Neuron (in vitro differentiated cells): ENCODE measurements around the gene UFSP1.

Source experiments
- H2AFZ ChIP-seq: one replicate; pipeline ENCODE4 v1.6.1; 2013; ENCODE audit warnings: low read depth, mild to moderate bottlenecking, inconsistent platforms, low read length, moderate library complexity
- H3K27me3 ChIP-seq: one replicate; pipeline ENCODE4 v1.6.1; 2013; ENCODE audit warnings: low read length; ENCODE audit not compliant: insufficient read depth
- H3K36me3 ChIP-seq: one replicate; pipeline ENCODE4 v1.6.1; 2013; ENCODE audit warnings: low read length; ENCODE audit not compliant: insufficient read depth
- H3K4me1 ChIP-seq: one replicate; pipeline ENCODE4 v1.6.1; 2013; ENCODE audit warnings: low read length; ENCODE audit not compliant: insufficient read depth
- H3K4me3 ChIP-seq: 2 replicates; pipeline ENCODE4 v1.5.1; 2013; ENCODE audit warnings: mild to moderate bottlenecking, low read length, moderate library complexity
- H3K9me3 ChIP-seq: one replicate; pipeline ENCODE4 v1.6.1; 2013; ENCODE audit warnings: low read length

The UFSP1 gene

DNA sequence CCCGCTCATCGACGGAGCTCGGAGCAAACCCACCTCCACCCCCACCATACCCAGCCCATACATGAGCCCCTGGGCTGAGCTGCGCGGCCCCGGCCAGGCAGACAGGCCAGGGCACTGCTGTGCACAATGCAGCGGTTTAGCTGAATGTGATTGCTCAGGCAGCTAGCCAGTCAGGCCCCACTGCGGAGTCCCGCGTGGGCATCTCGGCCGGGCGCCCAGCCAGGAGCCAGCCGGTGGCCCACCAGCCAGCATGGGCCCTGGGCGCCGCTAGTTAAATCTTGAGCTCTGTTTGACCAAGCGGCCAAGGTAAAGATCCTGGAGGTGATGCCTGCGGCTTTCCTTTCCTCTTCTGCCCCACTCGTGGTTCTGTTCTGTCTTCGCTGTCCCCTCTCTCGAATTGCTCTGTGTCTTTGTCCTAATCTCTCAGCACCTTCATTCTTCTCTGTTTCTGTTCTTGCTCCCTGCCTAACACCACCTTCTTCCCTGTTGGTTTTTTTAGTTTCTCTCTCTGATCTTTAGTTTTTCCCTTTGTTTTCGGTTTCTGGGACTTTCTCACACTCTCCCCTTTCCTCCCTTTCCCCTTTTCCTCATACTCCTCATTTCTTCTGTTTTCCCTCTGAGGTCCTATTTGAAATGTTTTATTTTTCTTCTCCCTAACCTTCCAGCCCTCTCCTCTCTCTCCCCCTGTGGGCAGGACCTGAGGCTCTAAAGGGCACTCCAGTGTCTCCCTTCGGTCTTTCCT, 6.6 kb downstream of the UFSP1 start:
- Histone ChIP-seq H3K27me3 (no peaks in the 10 kb centered on the region), H3K4me3 (no peak overlapping the region), H3K36me3 (peaks cover 93% of the 10 kb centered on the region), H3K9me3 (no peaks in the 10 kb centered on the region), H3K4me1 (peaks cover 3% of the 10 kb centered on the region), H2AFZ (no peak overlapping the region)

DNA sequence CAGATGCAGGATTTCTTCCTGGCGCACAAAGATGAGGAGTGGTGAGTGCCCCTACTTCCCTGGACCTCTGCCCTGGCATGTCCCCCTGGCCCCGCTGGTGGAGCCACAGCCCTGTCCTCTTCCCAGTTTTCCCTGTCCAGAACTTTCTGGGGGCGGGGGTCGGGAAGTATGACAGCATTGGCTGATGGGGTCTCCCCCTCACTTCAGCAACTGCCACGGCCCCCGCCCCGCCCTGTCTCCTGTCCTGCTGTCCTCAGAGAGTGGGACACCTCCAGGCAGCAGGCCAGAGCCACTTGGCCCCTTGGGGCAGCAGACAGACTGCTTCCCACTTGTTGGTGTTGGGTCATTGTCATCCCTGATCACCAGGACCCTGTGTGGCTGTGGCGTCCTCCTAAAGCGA, 7.3 kb downstream of the UFSP1 start:
- Histone ChIP-seq H3K4me1 (no peaks in the 10 kb centered on the region), H3K9me3 (no peaks in the 10 kb centered on the region), H3K36me3 (peaks cover 90% of the 10 kb centered on the region), H3K4me3 (no peak overlapping the region), H3K27me3 (no peaks in the 10 kb centered on the region), H2AFZ (no peak overlapping the region)

DNA sequence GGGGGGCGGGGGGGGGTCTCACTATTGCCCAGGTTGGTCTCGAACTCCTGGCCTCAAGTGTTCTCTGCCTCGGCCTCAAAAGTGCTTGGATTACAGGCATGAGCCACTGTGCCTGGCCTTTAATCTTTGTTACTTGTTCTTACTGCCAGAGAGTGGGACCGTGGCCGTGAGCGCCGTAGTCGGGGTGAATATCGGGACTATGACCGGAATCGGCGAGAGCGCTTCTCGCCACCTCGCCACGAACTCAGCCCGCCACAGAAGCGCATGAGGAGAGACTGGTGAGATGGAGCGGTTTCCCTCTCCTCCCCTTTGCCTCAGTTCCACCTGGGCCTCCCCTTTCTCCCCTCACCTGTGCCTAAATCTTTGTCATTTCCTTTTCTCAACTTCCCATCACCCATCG, 8.4 kb downstream of the UFSP1 start:
- H3K9me3 ChIP-seq, result no peaks in the 10 kb centered on the region
- no peak overlapping the region for H2AFZ ChIP-seq
- no peaks in the 10 kb centered on the region for H3K27me3 ChIP-seq
- peaks cover 8% of the 10 kb centered on the region for H3K4me1 ChIP-seq
- peaks cover 90% of the 10 kb centered on the region for H3K36me3 ChIP-seq
- H3K4me3 ChIP-seq, result no peak overlapping the region

DNA sequence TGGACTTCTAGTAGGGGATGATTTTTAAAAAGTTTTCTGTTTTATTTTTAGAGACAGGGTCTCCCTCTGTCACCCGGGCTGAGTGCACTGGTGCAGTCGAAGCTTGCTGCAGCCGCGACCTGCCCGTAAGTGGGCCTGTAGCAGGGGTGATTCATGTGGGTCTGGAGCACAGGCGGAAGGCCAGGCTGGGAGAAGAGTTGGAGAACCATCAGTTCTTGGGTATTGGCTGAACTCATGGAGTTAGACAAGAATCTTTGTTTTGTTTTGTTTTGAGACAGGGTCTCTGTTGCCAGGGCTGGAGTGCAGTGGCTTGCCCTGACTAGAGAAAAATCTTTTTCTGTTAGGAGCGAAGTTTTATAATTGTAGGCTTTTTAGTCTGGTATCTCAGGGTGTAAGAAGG, 8.9 kb downstream of the UFSP1 start:
- no peak overlapping the region for H3K4me3 ChIP-seq
- peaks cover 12% of the 10 kb centered on the region for H3K4me1 ChIP-seq
- H3K9me3 ChIP-seq, result no peaks in the 10 kb centered on the region
- no peaks in the 10 kb centered on the region for H3K27me3 ChIP-seq
- peaks cover 85% of the 10 kb centered on the region for H3K36me3 ChIP-seq
- no peak overlapping the region for H2AFZ ChIP-seq

DNA sequence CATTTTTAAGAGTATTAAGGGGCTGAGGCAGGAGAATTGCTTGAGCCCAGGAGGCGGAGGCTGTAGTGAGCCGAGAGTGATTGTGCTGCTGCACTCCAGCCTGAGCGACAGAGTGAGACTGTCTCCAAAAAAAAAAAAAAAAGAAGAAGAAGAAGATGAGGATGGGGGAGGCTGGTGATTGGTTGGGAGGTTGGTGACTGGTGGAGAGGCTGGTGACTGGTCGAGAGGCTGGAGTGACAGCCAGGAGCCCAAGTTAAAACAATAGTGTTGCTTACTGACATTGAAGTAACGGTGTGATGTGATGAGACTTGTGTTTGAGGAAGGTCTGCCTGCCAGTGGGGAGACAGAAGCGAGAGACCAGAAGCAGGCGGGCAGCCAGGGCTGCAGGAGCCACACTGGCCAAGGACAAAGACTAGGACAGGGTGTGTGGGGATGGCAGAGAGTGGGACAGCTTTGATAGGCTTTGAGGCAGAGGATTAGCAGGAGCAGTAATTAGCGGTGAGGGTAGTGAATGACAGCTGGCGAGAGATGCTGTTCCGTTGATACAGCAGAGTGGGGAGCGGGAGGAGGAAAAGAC, 9.7 kb downstream of the UFSP1 start:
- H3K4me1 ChIP-seq, result peaks cover 12% of the 10 kb centered on the region
- no peaks in the 10 kb centered on the region for H3K9me3 ChIP-seq
- H3K36me3 ChIP-seq, result peaks cover 76% of the 10 kb centered on the region
- no peaks in the 10 kb centered on the region for H3K27me3 ChIP-seq
- no peak overlapping the region for H3K4me3 ChIP-seq
- no peak overlapping the region for H2AFZ ChIP-seq

DNA sequence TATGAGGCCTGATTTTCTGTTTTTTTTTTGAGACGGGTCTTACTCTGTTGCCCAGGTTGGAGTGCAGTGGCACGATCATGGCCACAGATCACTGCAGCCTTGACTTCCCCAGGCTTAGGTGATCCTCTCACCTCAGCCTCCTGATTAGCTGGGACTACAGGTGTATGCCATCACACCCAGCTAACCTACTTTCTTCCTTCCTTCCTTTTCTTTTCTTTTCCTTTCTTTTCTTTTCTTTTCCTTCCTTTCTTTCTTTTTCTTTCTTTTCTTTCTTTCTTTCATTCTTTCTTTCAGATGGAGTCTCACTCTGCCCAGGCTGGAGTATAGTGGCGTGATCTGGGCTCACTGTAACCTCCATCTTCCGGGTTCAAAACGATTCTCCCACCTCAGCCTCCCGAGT, 10.8 kb downstream of the UFSP1 start:
- Histone ChIP-seq H3K27me3 (no peaks in the 10 kb centered on the region), H3K4me3 (no peak overlapping the region), H3K4me1 (peaks cover 20% of the 10 kb centered on the region), H3K36me3 (peaks cover 70% of the 10 kb centered on the region), H2AFZ (no peak overlapping the region), H3K9me3 (no peaks in the 10 kb centered on the region)

DNA sequence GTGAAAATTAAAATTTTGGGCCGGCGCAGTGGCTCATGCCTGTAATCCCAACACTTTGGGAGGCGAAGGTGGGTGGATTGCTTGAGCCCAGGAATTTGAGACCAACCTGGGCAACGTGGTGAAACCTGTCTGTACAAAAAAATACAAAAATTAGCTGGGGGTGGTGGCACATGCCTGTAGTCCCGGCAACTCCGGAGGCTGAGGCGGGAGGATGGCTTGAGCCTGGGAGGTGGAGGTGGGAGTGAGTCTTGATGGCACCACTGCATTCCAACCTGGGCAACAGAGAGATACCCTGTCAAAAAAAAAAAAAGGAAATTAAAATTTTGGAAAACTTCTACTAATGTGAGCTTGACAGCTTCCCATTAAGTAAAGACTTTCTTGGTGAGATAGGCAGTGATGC, 11.5 kb downstream of the UFSP1 start:
- H3K36me3 ChIP-seq, result peaks cover 66% of the 10 kb centered on the region
- peaks cover 20% of the 10 kb centered on the region for H3K4me1 ChIP-seq
- no peak overlapping the region for H3K4me3 ChIP-seq
- H2AFZ ChIP-seq, result no peak overlapping the region
- no peaks in the 10 kb centered on the region for H3K27me3 ChIP-seq
- H3K9me3 ChIP-seq, result no peaks in the 10 kb centered on the region

DNA sequence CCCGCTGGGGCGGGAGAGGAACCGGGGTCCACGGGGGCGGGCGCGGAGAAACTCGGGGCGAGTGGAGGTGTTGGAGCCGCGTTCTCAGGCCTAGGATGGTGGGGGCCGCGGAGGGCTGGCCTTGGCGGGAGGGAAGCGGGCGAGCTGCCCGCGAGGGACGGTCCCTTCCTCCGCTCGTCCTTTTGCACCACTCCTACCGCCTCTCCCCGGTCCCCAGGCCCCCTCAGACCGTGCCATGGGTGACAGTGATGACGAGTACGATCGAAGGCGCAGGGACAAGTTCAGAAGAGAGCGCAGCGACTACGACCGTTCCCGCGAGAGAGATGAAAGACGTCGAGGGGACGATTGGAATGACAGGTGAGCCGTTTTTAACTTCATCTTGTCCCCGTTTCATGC, 14.2 kb downstream of the UFSP1 start:
- H3K9me3 ChIP-seq, result no peaks in the 10 kb centered on the region
- no peaks in the 10 kb centered on the region for H3K27me3 ChIP-seq
- H3K4me1 ChIP-seq, result peaks cover 20% of the 10 kb centered on the region
- peaks cover 54% of the 10 kb centered on the region for H3K36me3 ChIP-seq
- no peak overlapping the region for H2AFZ ChIP-seq
- H3K4me3 ChIP-seq, result peak overlapping the region; percentile 99

DNA sequence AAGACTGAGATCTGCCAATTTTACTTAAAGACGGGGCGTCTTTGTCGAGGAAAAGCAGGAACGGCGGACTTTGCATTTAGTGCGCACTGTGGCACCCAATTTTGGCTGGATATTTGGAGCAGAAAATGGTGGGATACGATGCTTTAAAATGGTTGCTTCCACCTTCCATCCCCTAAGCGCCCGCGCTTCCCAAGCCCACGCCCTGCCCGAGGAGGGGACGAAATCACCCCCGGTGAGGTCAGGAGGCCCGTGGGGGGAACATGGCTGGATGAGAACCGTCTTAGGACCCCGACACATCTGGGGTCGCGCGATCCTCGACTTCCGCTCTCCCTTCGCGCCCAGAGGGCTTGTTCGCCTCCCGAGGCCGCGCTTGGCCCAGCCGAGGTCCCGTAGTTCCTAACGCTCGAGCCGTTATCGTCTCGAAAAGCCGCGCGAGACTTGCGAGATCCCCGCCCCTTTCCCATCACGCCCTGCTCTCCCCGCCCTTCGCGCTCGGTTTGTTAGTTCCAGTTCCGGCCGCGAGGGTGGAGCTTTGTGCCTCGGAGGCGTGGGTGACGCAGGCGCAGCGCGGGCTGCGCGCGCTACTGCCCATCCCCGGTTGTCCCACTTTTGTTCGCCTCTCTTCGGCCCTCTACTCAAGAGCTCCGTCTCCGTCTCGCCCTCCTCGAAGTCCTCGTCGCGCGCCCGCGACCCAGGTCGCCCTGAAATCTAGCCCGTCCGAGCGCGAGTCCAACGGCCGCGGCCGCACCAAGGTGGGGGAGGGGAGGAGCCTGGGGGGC, 14.7 kb downstream of the UFSP1 start, which contains the start of gene SRRT:
SRRT (plus strand) TSS at position 527 of the 779 bp plus-strand sequence. CDS start 488 bp downstream, outside the sequence.
- Histone ChIP-seq H3K9me3 (no peaks in the 10 kb centered on the region), H3K27me3 (no peaks in the 10 kb centered on the region), H2AFZ (peak within 1 kb of the TSS; percentile 11), H3K36me3 (peaks cover 51% of the 10 kb centered on the region), H3K4me1 (peaks cover 20% of the 10 kb centered on the region), H3K4me3 (peak within 1 kb of the TSS; percentile 99)

DNA sequence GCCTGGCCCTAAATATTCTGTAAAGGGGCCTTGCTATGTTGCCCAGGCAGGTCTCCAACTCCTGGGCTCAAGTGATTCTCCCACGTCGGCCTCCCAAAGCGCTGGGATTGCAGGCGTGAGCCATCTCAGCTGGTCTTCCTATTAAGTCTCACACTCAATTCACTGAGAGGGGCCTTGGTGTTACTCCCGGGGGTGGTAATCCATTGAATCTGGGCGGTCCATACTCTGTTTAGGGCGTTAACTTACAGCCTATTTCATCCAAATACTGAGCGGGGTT, 15.3 kb downstream of the UFSP1 start:
- H3K36me3 ChIP-seq, result peaks cover 46% of the 10 kb centered on the region
- H3K4me3 ChIP-seq, result peak overlapping the region; percentile 99
- peaks cover 20% of the 10 kb centered on the region for H3K4me1 ChIP-seq
- H2AFZ ChIP-seq, result peak overlapping the region; percentile 11
- no peaks in the 10 kb centered on the region for H3K9me3 ChIP-seq
- no peaks in the 10 kb centered on the region for H3K27me3 ChIP-seq

DNA sequence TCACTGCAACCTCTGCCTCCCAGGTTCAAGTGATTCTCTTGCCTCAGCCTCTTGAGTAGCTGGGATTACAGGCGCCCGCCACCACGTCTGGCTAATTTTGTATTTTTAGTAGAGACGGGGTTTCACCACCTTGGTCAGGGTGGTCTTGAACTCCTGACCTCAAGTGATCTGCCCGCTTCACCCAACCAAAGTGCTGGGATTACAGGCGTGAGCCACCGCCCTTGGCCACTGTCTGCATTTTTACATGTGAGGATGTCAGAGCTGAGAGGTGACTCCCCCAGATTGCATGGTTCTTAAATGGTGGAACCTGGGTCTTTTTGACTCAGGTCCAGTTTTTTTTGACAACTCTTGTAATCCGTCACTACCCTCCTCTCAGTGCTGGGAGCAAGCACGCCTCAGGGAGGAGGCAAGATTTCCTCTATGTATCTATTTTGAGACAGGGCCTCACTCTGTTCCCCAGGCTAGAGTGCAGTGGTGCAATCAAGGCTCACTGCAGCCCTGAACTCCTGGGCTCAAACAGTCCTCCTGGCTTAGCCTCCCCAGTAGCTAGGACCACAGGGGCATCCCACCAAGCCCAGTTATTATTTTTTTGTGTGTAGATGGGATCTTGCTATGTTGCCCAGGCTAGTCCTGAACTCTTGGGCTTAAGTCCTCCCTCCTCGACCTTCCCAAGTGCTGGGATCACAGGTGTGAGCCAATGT, 15.8 kb downstream of the UFSP1 start:
- peak overlapping the region; percentile 99 for H3K4me3 ChIP-seq
- peaks cover 41% of the 10 kb centered on the region for H3K36me3 ChIP-seq
- H3K27me3 ChIP-seq, result no peaks in the 10 kb centered on the region
- no peaks in the 10 kb centered on the region for H3K9me3 ChIP-seq
- H3K4me1 ChIP-seq, result peaks cover 20% of the 10 kb centered on the region
- H2AFZ ChIP-seq, result no peak overlapping the region

DNA sequence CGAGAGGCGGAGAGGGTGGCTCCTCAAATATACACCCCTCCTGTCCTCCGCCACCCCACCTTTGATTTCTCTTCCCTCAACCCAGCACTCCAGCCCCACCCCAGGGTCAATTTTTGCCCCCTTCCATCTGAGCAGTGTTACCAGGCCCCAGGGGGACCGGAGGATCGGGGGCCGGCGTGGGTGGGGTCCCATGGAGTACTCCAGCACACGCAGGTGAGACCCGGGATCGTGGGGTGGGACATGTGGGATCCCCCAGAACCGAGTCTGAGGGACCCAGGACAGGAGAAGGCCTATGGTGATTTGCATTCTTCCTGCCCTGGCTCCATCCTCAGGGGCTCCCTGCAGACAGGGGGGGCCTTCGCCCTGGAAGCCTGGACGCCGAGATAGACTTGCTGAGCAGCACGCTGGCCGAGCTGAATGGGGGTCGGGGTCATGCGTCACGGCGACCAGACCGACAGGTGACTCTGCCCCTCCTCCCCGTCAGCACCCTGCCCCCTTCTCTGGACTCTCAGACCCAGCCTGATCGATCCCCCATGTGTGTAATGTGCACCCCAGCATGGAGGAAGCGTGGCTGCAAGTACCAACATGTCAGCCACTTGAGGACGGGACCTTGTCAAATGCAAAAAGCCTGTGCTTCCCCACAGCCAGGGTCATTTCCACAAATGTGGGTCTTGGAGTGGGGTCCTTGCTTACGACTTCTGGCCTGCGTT, 21.6 kb downstream of the UFSP1 start:
- peak overlapping the region; percentile 85 for H2AFZ ChIP-seq
- peaks cover 15% of the 10 kb centered on the region for H3K36me3 ChIP-seq
- peaks cover 13% of the 10 kb centered on the region for H3K4me1 ChIP-seq
- no peaks in the 10 kb centered on the region for H3K27me3 ChIP-seq
- H3K4me3 ChIP-seq, result peak overlapping the region; percentile 79
- no peaks in the 10 kb centered on the region for H3K9me3 ChIP-seq
